H1 (cell line): ENCODE measurements around the gene ARL10. TPM values are rescaled to one million over a fixed set of nuclear protein-coding genes. Genes with fewer than 3 reads are reported as not detected.

Experiments
- CTCF ChIA-PET: fragments of 300-600 bp; sonication (Branson Sonifier 250); formaldehyde crosslinking; loops from one replicate; lab custom pipeline; 2021; ENCODE audit not compliant: partially characterized antibody; lab: Charles Lee
- POLR2A ChIA-PET: fragments of 300-600 bp; sonication (Branson Sonifier 250); formaldehyde crosslinking; loops from one replicate; lab custom pipeline; 2021; ENCODE audit warnings: inconsistent platforms; ENCODE audit not compliant: partially characterized antibody; lab: Charles Lee
- DNase-seq, 2 experiments: peaks; one replicate each; pipeline versions ENCODE4 v3.0.0 to v3.0.0-alpha.2; 2010 to 2022; ENCODE audit warnings: low spot score in 2 of 2, low read depth in 1 of 2, mixed read lengths in 1 of 2
- FAIRE-seq: peaks from 2 replicates; lab custom pipeline; 2011; peaks lifted over from hg19 to GRCh38; lab: Jason Lieb, UNC
- H2AFZ ChIP-seq: 2 replicates; pipeline ENCODE4 v1.8.1; 2012; ENCODE audit warnings: low read length, inconsistent platforms
- H2AK5ac ChIP-seq: 2 replicates; pipeline ENCODE4 v1.6.1; 2013; ENCODE audit warnings: low read depth, low read length
- H2BK120ac ChIP-seq: replicated peaks from 2 replicates; pipeline ENCODE3; 2013; ENCODE audit warnings: low read depth, low read length, inconsistent platforms
- H2BK12ac ChIP-seq: 2 replicates; pipeline ENCODE4 v1.6.1; 2013; ENCODE audit warnings: low read depth, low read length
- H2BK15ac ChIP-seq: 2 replicates; pipeline ENCODE4 v1.6.1; 2013; ENCODE audit warnings: low read length
- H2BK20ac ChIP-seq: 2 replicates; pipeline ENCODE4 v1.6.1; 2013; ENCODE audit warnings: low read length
- H2BK5ac ChIP-seq: 2 replicates; pipeline ENCODE4 v1.6.1; 2013; ENCODE audit warnings: low read depth, low read length
- H3K14ac ChIP-seq: 2 replicates; pipeline ENCODE4 v1.6.1; 2013; ENCODE audit warnings: inconsistent platforms; ENCODE audit not compliant: insufficient read length
- H3K18ac ChIP-seq: 2 replicates; pipeline ENCODE4 v1.6.1; 2013; ENCODE audit warnings: low read length; ENCODE audit errors: extremely low read depth
- H3K23ac ChIP-seq: 2 replicates; pipeline ENCODE4 v1.6.1; 2013; ENCODE audit warnings: inconsistent platforms; ENCODE audit not compliant: insufficient read length
- H3K23me2 ChIP-seq: 2 replicates; pipeline ENCODE4 v1.6.1; 2013; ENCODE audit warnings: low read depth, low read length
- H3K27ac ChIP-seq: 2 replicates; pipeline ENCODE4 v1.6.1; 2011; ENCODE audit warnings: low read depth, low read length, inconsistent platforms
- H3K27me3 ChIP-seq, 4 experiments: replicated peaks in 1 of 4; 1 replicate in 1 of 4; 2 replicates in 3 of 4; pipeline versions ENCODE4 v1.6.1 to v1.8.1; 2011 to 2013; ENCODE audit warnings: low read length in 3 of 4, mild to moderate bottlenecking in 3 of 4, inconsistent platforms in 2 of 4, mixed read lengths in 2 of 4, moderate library complexity in 1 of 4; ENCODE audit not compliant: control insufficient read depth in 3 of 4, insufficient read depth in 3 of 4; ENCODE audit errors: extremely low read depth in 1 of 4
- H3K36me3 ChIP-seq, 4 experiments: 2 replicates each; pipeline versions ENCODE4 v1.6.1 to v1.8.1; 2011 to 2013; ENCODE audit warnings: mild to moderate bottlenecking in 4 of 4, low read length in 3 of 4, moderate library complexity in 2 of 4, control low read depth in 1 of 4, inconsistent platforms in 1 of 4; ENCODE audit not compliant: insufficient read depth in 4 of 4, control insufficient read depth in 2 of 4
- H3K4ac ChIP-seq: replicated peaks from 2 replicates; pipeline ENCODE3; 2013; ENCODE audit warnings: low read length, low read depth, mixed read lengths, inconsistent platforms; ENCODE audit not compliant: insufficient read length
- H3K4me1 ChIP-seq, 4 experiments: replicated peaks in 1 of 4; 1 replicate in 1 of 4; 2 replicates in 3 of 4; pipeline versions ENCODE4 v1.6.1 to v1.8.1; 2011 to 2013; ENCODE audit warnings: low read length in 3 of 4, inconsistent platforms in 2 of 4, mixed read lengths in 1 of 4; ENCODE audit not compliant: insufficient read depth in 4 of 4, control insufficient read depth in 3 of 4
- H3K4me2 ChIP-seq, 2 experiments: 2 replicates each; pipeline versions ENCODE4 v1.6.1 to v1.8.1; 2011 to 2013; ENCODE audit warnings: low read depth in 2 of 2, low read length in 2 of 2, control low read depth in 1 of 2, inconsistent platforms in 1 of 2, mild to moderate bottlenecking in 1 of 2; ENCODE audit not compliant: insufficient read depth in 1 of 2
- H3K4me3 ChIP-seq, 4 experiments: fragments of 200-600, 300-600 bp in 1 of 4; sonication (generic), shearing (Covaris generic), sonication (Bioruptor Twin) in 1 of 4; 2 replicates each; pipeline versions ENCODE4 v1.5.1 to v1.8.1; 2011 to 2016; ENCODE audit warnings: low read length in 4 of 4, low read depth in 3 of 4, control low read depth in 2 of 4, inconsistent platforms in 2 of 4, mild to moderate bottlenecking in 2 of 4, mixed read lengths in 1 of 4, moderate library complexity in 1 of 4; ENCODE audit not compliant: insufficient read depth in 2 of 4; ENCODE audit errors: extremely low read depth in 1 of 4
- H3K56ac ChIP-seq: replicated peaks from 2 replicates; pipeline ENCODE3; 2013; ENCODE audit warnings: low read depth, mild to moderate bottlenecking, mixed read lengths, low read length, inconsistent platforms; ENCODE audit not compliant: insufficient read length
- H3K79me1 ChIP-seq: 2 replicates; pipeline ENCODE4 v1.6.1; 2013; ENCODE audit warnings: low read depth, low read length, control low read depth
- H3K79me2 ChIP-seq, 2 experiments: 2 replicates each; pipeline versions ENCODE4 v1.6.1 to v1.8.1; 2012 to 2013; ENCODE audit warnings: low read length in 2 of 2, mild to moderate bottlenecking in 2 of 2, inconsistent platforms in 1 of 2; ENCODE audit not compliant: insufficient read depth in 2 of 2, control insufficient read depth in 1 of 2
- H3K9ac ChIP-seq, 4 experiments: replicated peaks in 1 of 4; 1 replicate in 1 of 4; 2 replicates in 3 of 4; pipeline versions ENCODE4 v1.6.1 to v1.8.1; 2011 to 2013; ENCODE audit warnings: low read depth in 3 of 4, low read length in 3 of 4, control low read depth in 2 of 4, mild to moderate bottlenecking in 2 of 4, moderate library complexity in 2 of 4, inconsistent platforms in 1 of 4; ENCODE audit errors: extremely low read depth in 1 of 4
- H3K9me3 ChIP-seq, 2 experiments: 2 replicates each; pipeline versions ENCODE4 v1.6.1 to v1.8.1; 2012 to 2013; ENCODE audit warnings: mild to moderate bottlenecking in 2 of 2, moderate library complexity in 2 of 2, control low read depth in 1 of 2, inconsistent platforms in 1 of 2, low read depth in 1 of 2, low read length in 1 of 2, mixed read lengths in 1 of 2; ENCODE audit not compliant: insufficient read depth in 2 of 2
- H4K20me1 ChIP-seq, 2 experiments: replicated peaks in 1 of 2; 2 replicates each; pipeline versions ENCODE3 to v1.8.1; 2011 to 2013; ENCODE audit warnings: inconsistent platforms in 2 of 2, low read length in 2 of 2, mild to moderate bottlenecking in 1 of 2; ENCODE audit not compliant: insufficient read depth in 2 of 2, control insufficient read depth in 1 of 2
- H4K5ac ChIP-seq: 2 replicates; pipeline ENCODE4 v1.6.1; 2013; ENCODE audit warnings: low read length, low read depth, mixed read lengths, inconsistent platforms; ENCODE audit not compliant: insufficient read length
- H4K8ac ChIP-seq: 2 replicates; pipeline ENCODE4 v1.8.0; 2013; ENCODE audit warnings: mild to moderate bottlenecking, moderate library complexity, low read length, inconsistent platforms; ENCODE audit not compliant: insufficient read depth; ENCODE audit errors: extremely low read depth
- H4K91ac ChIP-seq: replicated peaks from 2 replicates; pipeline ENCODE3; 2013; ENCODE audit warnings: low read length, mixed read lengths, inconsistent platforms; ENCODE audit not compliant: insufficient read length
- ASH2L ChIP-seq: fragments of 200-600, 300-600 bp; sonication (generic); IDR thresholded peaks from one replicate; pipeline ENCODE4 v1.7.1; 2017; ENCODE audit warnings: low read length
- CBX8 ChIP-seq: fragments of 300-800, 300-1000 bp; sonication (generic); IDR thresholded peaks from 2 replicates; pipeline ENCODE4 v1.7.1; 2016; ENCODE audit warnings: low read depth, low read length, borderline replicate concordance
- CREB1 ChIP-seq: IDR thresholded peaks from 2 replicates; pipeline ENCODE4 v1.6.1; 2012; ENCODE audit warnings: inconsistent platforms
- NRF1 ChIP-seq: IDR thresholded peaks from 2 replicates; pipeline ENCODE4 v1.6.1; 2011; ENCODE audit warnings: mild to moderate bottlenecking, low read depth, low read length, improper control_type of control experiment
- POLR2A ChIP-seq, 2 experiments: IDR thresholded peaks; 1 replicate in 1 of 2; 2 replicates in 1 of 2; pipeline ENCODE4 v1.6.1; 2011; ENCODE audit warnings: low read depth in 2 of 2, low read length in 2 of 2, mild to moderate bottlenecking in 2 of 2; ENCODE audit errors: control extremely low read depth in 1 of 2
- RAD21 ChIP-seq, 2 experiments: IDR thresholded peaks in 1 of 2; conservative IDR thresholded peaks in 1 of 2; 2 replicates each; pipeline ENCODE4 v1.6.1; 2011; ENCODE audit warnings: low read depth in 2 of 2, low read length in 2 of 2, improper control_type of control experiment in 1 of 2, inconsistent platforms in 1 of 2, mild to moderate bottlenecking in 1 of 2, moderate library complexity in 1 of 2
- TAF1 ChIP-seq: IDR thresholded peaks from 2 replicates; pipeline ENCODE4 v1.6.1; 2011; ENCODE audit warnings: mild to moderate bottlenecking, low read depth, low read length
- WGBS, 2 experiments: shearing (Covaris generic) in 1 of 2; methylation state at CpG; one replicate each; pipeline versions ENCODE4 v1.1.6 to v1.1.7; 2013 to 2015; ENCODE audit warnings: low lambda C conversion rate in 2 of 2, mixed read lengths in 2 of 2, inconsistent platforms in 1 of 2, low coverage in 1 of 2, missing lambda C conversion rate in 1 of 2; ENCODE audit not compliant: insufficient replicate concordance in 2 of 2, insufficient coverage in 1 of 2, insufficient read length in 1 of 2; ENCODE audit errors: extremely low coverage in 1 of 2, missing lambda C conversion rate in 1 of 2; 5-methylcytosine and 5-hydroxymethylcytosine counted together
- polyA plus RNA-seq, 7 experiments: library from polyadenylated mRNA; depleted of rRNA in 3 of 7; stranded (reverse) in 5 of 7; unstranded in 2 of 7; fragments of >200 nt in 5 of 7; fragments of 200-250 nt in 2 of 7; gene quantifications; 1 replicate in 5 of 7; 2 replicates in 1 of 7; 4 replicates in 1 of 7; pipeline versions ENCODE4 v1.2.1 to v1.2.3, GENCODE V29; 2011 to 2013; ENCODE audit warnings: missing spikeins in 2 of 7, mixed read lengths in 2 of 7
- total RNA-seq: library from RNA; stranded (reverse); fragmentation: NEBNext Ultra II Directional; extraction: Animal tissue kit (Norgen Biotek cat#: 25700); gene quantifications from 2 replicates; pipeline ENCODE4 v1.2.1, GENCODE V29; 2021
- TF ChIP-seq, protein P1 (sequence below): IDR thresholded peaks from 2 replicates; pipeline ENCODE4 v1.6.1; 2012; ENCODE audit warnings: inconsistent platforms

Gene ARL10
- total and polyA plus RNA-seq, 2 of the 8 experiments (the other 6 are each of a cell fraction or from before 2014, with no cell fraction given): 3.1 to 7.4 TPM

DNA sequence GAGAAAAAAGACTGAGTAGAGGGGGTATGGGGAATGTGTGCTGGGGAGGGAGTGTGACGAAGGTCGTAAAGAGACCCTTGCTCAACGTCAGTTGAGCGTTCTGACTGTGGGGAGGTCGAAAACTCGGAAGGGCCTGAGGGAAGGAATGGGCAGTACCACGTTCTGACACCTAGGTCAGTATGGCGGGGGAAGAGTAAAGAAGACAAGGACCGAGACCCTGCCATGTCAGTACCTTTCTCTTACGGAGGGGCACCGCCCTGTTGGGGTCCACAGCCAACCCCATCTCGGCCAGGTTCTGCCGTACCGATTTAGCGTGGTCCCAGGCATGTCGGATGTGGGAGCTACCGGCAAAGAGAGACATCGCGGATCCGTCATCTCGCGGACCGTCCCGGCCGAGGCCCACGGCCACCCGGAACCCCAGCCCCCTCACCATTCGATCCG is 22.7 kb downstream of the ARL10 start:
- H2AK5ac ChIP-seq: 0 out of 2 replicates have a peak overlapping the region, but pooled peaks have one; percentile 0
- no peak overlapping the region for H2BK20ac ChIP-seq
- H2BK5ac ChIP-seq: peak overlapping the region; percentile 98; the same call in 1 of the 2 replicates
- peak overlapping the region; percentile 84 to 99 (median 95) for H3K9ac ChIP-seq
- H3K4me2 ChIP-seq: peak overlapping the region; percentile 86 to 91
- no peak overlapping the region for H2BK15ac ChIP-seq
- no peak overlapping the region for H4K8ac ChIP-seq
- H3K23me2 ChIP-seq: peaks cover 9% of the 10 kb centered on the region; the same call in 1 of the 2 replicates
- H3K14ac ChIP-seq: no peak overlapping the region
- H3K79me1 ChIP-seq: peaks cover 7% of the 10 kb centered on the region; the same call in 1 of the 2 replicates
- no peak overlapping the region for H4K5ac ChIP-seq
- ChIA-PET POLR2A (interaction anchor here (0.6 to 10.2 kb wide), 16 partner anchors 9 to 210 kb away, joined by 3 to 93 read pairs (median 4); partner anchors contain the start of genes ARL10, FAF2, KIAA1191 and RNF44), CTCF (interaction anchor here (1.2 kb wide), 1 partner anchor 271 kb away, joined by 3 read pairs; no protein-coding TSS in a partner anchor)
- peaks cover 0 to 29% of the 10 kb centered on the region in 2 experiments for H3K79me2 ChIP-seq
- no peak for DNase-seq
- TF ChIP-seq TAF1 (no peak), RAD21 (IDR thresholded peaks at IDR 0.05 in 1 of 2, conservative IDR thresholded peaks at IDR 0.05 in 1 of 2; ENCODE audit: low read depth in 2 of 2, low read length in 2 of 2) (no peak), CBX8 (no peak), POLR2A (IDR thresholded peaks at IDR 0.05; ENCODE audit: control extremely low read depth in 1 of 2, low read depth in 2 of 2, low read length in 2 of 2) (peak in 1 of 2 experiments; percentile 6; a peak in 1 of 3 replicates), NRF1 (no peak), CREB1 (peak; percentile 31; the same call in 1 of the 2 replicates), ASH2L (peak; percentile 33)
- TF ChIP-seq, protein P1, sequence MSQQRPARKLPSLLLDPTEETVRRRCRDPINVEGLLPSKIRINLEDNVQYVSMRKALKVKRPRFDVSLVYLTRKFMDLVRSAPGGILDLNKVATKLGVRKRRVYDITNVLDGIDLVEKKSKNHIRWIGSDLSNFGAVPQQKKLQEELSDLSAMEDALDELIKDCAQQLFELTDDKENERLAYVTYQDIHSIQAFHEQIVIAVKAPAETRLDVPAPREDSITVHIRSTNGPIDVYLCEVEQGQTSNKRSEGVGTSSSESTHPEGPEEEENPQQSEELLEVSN: no peak
- peak overlapping the region; percentile 92 to 96 (median 95) for H3K4me3 ChIP-seq
- no peak overlapping the region for H3K4ac ChIP-seq
- H2AFZ ChIP-seq: peak overlapping the region; percentile 31; the same call in 1 of the 2 replicates
- H4K91ac ChIP-seq: peak overlapping the region; percentile 77
- no peaks in the 10 kb centered on the region for H3K27me3 ChIP-seq
- no peak for FAIRE-seq
- WGBS, 2 experiments: 0% methylated on average over 21 of the region's 29 CpGs; no CpG with 5 or more reads in 1 of the 2 experiments
- H3K18ac ChIP-seq: peak overlapping the region; percentile 73
- peaks cover 4 to 8% of the 10 kb centered on the region in 2 experiments for H4K20me1 ChIP-seq
- H2BK120ac ChIP-seq: no peak overlapping the region
- no peak overlapping the region for H3K23ac ChIP-seq
- no peaks in the 10 kb centered on the region for H3K9me3 ChIP-seq
- H3K4me1 ChIP-seq: peaks cover 0 to 5% (median 1%) of the 10 kb centered on the region in 4 experiments; a peak in 2 of 7 replicates
- peak overlapping the region; percentile 98 for H3K27ac ChIP-seq
- 0 out of 2 replicates have a peak overlapping the region, but pooled peaks have one; percentile 69 for H2BK12ac ChIP-seq
- H3K36me3 ChIP-seq: peaks cover 19 to 34% (median 23%) of the 10 kb centered on the region in 4 experiments
- peak overlapping the region; percentile 13 for H3K56ac ChIP-seq
